Endometrial microvascular endothelial cells (primary cell): ENCODE results near the gene PPP1R10. TPM values are rescaled to one million over a fixed set of nuclear protein-coding genes. Genes with fewer than 3 reads are reported as not detected.

Experiments
- in situ Hi-C: cut with HindIII; loops from 2 replicates; pipeline ENCODE4 v1.10.0; 2017; ENCODE audit warnings: low sequenced_read_pairs, low pct_unique_long_range_greater_than_20kb; ENCODE audit errors: inconsistent ontology term
- total RNA-seq: library from RNA; depleted of rRNA; stranded (reverse); fragments of >200 nt; gene quantifications from one replicate; pipeline ENCODE4 v1.2.3, GENCODE V29; 2015; ENCODE audit errors: inconsistent ontology term

PPP1R10 gene
- total RNA-seq, 1 donor from 2014 or later, result 25.4 TPM

- in situ Hi-C loops, result no loop called here
Observed at GRCh38 chr6:30601815-30602641, 15.0 kb downstream of the PPP1R10 start.

DNA sequence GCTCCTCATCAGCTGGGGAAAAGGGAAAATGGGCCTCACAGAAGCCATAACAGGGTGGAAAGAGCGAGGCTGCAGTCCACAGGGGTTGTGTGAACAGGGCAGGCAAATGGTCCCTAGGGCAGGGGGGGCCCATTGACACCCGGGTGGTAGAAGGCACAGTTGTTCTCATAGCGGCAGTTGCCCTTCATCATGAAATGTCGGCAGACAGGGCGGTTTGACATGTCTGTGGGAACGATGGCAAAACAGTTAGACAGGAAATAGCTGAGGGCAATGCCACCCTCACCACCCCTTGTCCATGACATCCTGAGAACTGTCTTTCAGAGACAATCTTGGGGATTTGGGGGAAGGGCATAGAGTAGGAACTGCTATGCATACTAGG lies 15.6 kb downstream of the PPP1R10 start:
- in situ Hi-C loops, result no loop called here

- in situ Hi-C loops, result no loop called here
Observed at GRCh38 chr6:30600451-30600961, 16.5 kb downstream of the PPP1R10 start.

DNA sequence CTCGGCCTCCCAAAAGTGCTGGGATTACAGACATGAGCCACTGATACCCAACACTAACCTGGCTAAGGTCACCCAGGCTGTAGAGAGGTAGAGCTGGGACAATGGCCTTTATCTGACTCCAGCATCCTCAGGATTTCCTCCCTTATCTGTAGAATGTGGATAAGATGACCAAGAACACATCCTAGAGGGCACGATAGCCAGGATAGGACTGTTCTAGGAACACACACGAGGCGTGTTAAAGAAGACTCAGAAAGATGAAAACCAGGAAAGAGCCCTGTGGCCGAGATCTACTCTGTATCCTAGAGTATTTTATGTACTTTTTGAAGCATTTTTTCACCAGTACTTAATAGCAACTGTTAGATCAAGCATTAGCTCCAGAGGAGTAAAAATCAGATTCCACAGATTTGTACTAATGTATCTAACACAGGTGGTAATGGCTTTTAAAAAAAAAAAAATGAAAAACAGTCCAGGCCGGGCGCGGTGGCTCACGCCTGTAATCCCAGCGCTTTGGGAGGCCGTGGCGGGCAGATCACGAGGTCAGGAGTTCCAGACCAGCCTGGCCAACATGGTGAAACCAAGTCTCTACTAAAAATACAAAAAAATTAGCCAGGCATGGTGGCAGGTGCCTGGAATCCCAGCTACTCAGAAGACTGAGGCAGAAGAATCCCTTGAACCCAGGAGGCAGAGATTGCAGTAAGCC lies 17.3 kb downstream of the PPP1R10 start:
- in situ Hi-C loops, result loop anchor here (10.0 kb wide), 1 partner anchor 145 kb away; the partner anchor contains the start of genes FLOT1 and IER3

GRCh38 chr6:30598912-30599624 lies 18.0 kb downstream of the PPP1R10 start:
- in situ Hi-C loops, result loop anchor here (10.0 kb wide), 1 partner anchor 146 kb away; the partner anchor contains the start of genes FLOT1 and IER3

DNA sequence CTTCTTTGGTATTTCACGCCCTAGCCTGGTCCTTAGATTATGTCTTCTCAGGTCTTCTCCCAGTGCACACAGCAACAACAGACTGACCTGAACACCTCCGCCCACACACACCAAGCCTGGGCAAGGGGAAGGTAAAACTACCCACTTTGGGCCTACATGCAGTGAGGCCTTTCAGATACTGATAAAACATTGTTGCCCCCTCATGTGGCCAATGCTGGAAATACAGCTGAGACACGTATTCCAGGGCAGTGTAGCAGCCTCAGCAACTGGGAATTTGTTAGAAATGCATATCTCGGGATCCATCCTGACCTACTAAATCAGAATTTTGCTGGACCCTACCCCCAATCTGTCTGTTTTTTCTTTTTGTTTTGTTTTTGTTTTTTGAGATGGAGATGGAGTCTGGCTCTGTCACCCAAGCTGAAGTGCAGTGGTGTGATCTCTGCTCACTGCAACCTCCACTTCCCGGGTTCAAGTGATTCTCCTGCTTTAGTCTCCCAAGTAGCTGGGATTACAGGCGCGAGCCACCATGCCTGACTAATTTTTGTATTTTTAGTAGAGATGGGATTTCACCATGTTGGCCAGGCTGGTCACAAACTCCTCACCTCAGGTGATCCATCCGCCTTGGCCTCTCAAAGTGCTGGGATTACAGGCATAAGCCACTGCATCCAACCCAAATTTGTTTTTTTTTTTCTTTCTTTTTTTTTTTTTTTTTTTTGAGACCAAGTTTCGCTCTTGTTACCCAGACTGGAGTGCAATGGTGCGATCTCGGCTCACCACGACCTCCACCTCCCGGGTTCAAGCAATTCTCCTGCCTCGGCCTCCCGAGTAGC lies 19.5 kb downstream of the PPP1R10 start:
- in situ Hi-C loops, result loop anchor here (10.0 kb wide), 1 partner anchor 147 kb away; the partner anchor contains the start of genes FLOT1 and IER3

DNA sequence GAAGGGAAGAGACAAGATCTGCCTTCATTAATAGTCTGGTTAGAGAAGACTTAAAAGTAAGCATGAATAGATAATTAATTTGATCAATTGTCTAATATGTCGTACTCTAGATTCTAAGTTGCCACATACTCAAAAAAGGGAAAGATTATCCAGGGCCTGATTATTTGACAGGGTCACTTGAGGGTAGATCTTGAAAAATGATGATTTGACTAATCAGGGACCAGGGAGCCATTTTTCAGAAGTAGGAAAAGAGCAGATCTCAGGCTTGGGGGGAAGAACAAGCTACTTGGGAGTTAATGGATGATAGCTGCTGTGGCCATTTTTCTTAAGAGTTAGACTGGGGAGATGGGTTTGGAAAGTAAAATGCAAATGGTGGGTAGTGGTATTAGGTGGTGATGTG lies 24.8 kb downstream of the PPP1R10 start:
- in situ Hi-C loops, result loop anchor here (10.0 kb wide), 1 partner anchor 153 kb away; the partner anchor contains the start of genes FLOT1 and IER3

GRCh38 chr6:30591008-30591407 lies 26.0 kb downstream of the PPP1R10 start:
- in situ Hi-C loops, result loop anchor here (10.0 kb wide), 1 partner anchor 154 kb away; the partner anchor contains the start of genes FLOT1 and IER3

DNA sequence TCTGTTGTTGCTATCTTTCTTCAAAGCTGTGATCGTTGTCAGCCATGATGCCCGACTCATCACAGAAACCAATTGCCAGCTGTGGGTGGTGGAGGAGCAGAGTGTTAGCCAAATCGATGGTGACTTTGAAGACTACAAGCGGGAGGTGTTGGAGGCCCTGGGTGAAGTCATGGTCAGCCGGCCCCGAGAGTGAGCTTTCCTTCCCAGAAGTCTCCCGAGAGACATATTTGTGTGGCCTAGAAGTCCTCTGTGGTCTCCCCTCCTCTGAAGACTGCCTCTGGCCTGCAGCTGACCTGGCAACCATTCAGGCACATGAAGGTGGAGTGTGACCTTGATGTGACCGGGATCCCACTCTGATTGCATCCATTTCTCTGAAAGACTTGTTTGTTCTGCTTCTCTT lies 26.5 kb downstream of the PPP1R10 start:
- in situ Hi-C loops, result loop anchor here (10.0 kb wide), 1 partner anchor 154 kb away; the partner anchor contains the start of genes FLOT1 and IER3

- in situ Hi-C loops, result loop anchor here (10.0 kb wide), 1 partner anchor 155 kb away; the partner anchor contains the start of genes FLOT1 and IER3
Observed at GRCh38 chr6:30589754-30590358, 27.2 kb downstream of the PPP1R10 start.

DNA sequence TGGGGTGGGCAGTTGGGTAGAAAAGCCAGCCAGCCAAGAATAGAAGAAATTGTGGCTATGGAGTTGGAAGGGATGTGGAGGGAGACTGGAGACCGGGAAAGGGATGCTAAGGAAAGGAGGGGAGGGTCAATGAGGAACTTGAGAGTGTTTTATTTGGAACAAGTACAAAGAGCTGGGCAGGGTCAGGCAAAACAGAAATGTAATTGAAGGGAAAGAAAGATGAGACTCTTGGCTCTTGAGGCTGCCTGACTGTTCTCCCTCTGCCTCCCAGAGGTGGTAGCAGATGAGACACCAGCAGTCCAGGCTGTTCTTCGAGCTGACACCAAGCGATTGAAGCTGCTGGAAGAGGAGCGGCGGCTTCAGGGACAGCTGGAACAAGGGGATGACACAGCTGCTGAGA lies 33.1 kb downstream of the PPP1R10 start:
- in situ Hi-C loops, result no loop called here

DNA sequence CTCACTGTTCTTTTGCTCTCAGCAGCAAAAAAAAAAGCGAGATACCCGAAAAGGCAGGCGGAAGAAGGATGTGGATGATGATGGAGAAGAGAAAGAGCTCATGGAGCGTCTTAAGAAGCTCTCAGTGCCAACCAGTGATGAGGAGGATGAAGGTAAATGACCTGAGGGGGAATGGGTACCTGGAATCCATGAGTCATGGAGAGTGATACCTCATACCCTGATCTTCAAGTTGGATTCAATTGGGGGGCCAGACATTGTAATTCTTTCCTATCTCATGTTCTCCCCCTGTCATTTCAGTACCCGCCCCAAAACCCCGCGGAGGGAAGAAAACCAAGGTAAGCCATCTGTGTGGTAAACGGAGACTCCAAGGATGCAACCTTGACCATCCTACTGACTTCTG lies 39.0 kb downstream of the PPP1R10 start:
- in situ Hi-C loops, result no loop called here

DNA sequence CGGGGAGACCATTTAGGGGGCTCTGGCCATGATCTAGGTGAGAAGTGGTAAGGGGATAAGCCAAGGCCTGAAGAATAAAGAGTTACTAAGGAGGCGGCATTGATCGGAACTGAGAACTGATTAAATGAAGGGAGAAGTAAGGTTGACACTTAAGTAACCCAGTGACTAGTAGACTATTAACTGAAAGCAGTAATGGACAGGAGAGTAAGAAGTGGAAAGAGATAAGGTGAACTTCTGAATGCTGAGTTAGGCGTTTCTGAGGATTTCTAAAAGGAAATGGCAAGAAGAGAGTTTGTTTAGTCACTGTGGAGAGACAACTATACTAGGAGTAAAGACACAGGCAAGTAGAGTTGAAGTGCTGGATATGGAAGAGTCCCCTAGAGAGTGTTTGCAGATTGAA lies 43.9 kb downstream of the PPP1R10 start:
- in situ Hi-C loops, result no loop called here

GRCh38 chr6:30572148-30572547 lies 44.9 kb downstream of the PPP1R10 start:
- in situ Hi-C loops, result no loop called here

DNA sequence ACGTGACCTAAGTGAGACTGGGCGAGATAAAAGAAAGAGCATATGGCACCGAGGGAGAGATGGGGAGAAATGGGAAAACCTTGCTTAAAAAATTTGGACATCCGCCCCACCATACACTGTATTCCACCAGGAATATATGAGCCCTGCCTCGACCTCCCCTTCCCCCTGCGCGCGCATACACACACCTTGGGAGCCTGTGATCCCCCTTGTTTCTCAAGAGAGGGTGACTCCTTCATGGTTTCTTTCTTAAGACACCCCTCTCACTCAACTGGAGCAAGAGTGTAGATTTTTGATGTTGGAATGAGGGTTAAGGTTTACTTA lies 45.3 kb downstream of the PPP1R10 start:
- in situ Hi-C loops, result no loop called here

DNA sequence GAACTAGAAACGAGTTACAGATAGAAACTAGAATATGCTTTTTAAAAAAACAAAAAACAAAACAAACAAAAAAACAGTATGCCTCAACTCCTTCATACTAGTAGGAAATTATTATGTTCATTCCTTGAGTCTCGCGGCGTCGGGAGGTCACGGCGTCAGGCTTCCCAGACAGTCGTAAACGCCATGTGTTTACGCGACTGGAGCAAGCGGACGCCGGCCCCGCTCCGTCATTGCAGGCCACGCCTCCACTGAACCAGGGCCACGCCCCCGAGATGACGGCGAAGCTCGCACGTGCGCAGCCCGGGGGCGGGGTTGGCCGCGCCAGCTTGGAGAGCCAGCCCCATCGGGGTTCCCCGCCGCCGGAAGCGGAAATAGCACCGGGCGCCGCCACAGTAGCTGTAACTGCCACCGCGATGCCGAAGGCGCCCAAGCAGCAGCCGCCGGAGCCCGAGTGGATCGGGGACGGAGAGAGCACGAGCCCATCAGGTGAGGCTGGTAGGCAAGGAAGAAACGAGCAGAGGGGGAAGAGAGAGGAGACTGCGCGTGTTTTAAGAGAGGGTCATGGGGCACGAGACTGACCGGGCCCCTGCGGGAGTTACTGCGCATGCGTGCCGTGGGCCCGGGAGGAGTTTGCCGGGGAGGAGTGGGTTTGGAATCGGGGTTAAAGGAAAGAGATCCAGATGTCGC lies 45.8 kb downstream of the PPP1R10 start, which contains the start of gene ABCF1:
TSS of gene ABCF1 (plus strand) at position 368 of the 687 bp plus-strand sequence. CDS start at position 414, 46 bp downstream.
- in situ Hi-C loops, result no loop called here

GRCh38 chr6:30570740-30571074 lies 46.3 kb downstream of the PPP1R10 start:
- in situ Hi-C loops, result no loop called here
